ENCODE results near the gene PTPN11.

The PTPN11 gene

DNA sequence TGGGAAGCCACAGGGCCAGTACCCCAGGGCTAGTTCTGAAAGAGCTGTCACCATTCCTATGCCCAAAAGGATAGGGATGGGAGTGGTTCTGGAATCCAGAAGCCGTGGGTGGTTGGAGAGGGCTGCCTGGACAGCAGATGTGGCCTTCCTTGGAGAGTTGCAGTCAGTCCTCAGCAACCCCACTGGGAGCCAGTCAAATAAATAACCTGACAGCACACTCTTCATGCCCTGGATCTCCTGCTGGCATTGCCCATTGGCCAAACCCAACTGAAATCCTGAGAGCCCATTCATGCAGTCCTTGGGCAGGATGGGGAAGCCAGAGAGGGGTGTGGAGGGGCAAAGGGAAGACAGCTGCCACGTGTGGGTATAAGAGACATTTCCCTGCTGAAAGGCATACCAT is 128.2 kb downstream of the PTPN11 start:
- TF ChIP-seq CTCF (IDR thresholded peaks at IDR 0.05; ENCODE audit: low read depth, low read length, missing control alignments): no peak
- no peaks in the 10 kb centered on the region for H3K27me3 ChIP-seq (replicated peaks)
- H3K27ac ChIP-seq: no peak overlapping the region
- no peak overlapping the region for H3K4me3 ChIP-seq (ENCODE audit: low read depth, low read length)
- in situ Hi-C loops (cut with HindIII; ENCODE audit: low pct_ligation_motif_present, low sequenced_read_pairs): no loop called here
- no peak for DNase-seq
- H3K36me3 ChIP-seq (replicated peaks): no peaks in the 10 kb centered on the region

GRCh38 chr12:112549031-112549430 is 130.3 kb downstream of the PTPN11 start:
- in situ Hi-C loops (cut with HindIII; ENCODE audit: low pct_ligation_motif_present, low sequenced_read_pairs): no loop called here

DNA sequence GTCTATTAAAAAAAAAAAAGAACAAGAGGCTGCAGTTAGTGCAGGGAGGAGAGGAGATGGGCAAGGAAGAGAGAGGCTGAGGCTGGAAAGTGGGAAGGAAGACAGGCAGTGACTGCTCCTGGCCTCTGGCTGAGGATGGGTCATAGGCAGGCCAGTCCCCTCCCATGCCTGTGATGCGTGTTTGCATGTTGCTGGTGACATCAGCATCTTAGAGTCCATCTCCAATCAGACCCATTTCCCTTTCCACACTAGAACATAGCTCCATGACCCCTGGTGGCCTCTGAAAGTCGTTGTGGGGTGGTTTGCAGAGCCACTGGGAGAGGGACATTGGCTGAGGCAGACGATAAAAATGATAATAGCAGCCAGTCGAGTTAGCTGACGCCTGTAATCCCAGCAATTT is 132.9 kb downstream of the PTPN11 start:
- Histone ChIP-seq H3K27ac (no peak overlapping the region), H3K4me3 (ENCODE audit: low read depth, low read length) (no peak overlapping the region), H3K27me3 (replicated peaks) (no peaks in the 10 kb centered on the region), H3K36me3 (replicated peaks) (no peaks in the 10 kb centered on the region)
- in situ Hi-C loops (cut with HindIII; ENCODE audit: low pct_ligation_motif_present, low sequenced_read_pairs): no loop called here
- DNase-seq: no peak
- no peak for TF ChIP-seq CTCF (IDR thresholded peaks at IDR 0.05; ENCODE audit: low read depth, low read length, missing control alignments)

More at GRCh38 chr12:112549031-112549430, 130.3 kb downstream of the PTPN11 start:
- Histone ChIP-seq H3K4me3 (ENCODE audit: low read depth, low read length) (no peak overlapping the region), H3K27me3 (replicated peaks) (no peaks in the 10 kb centered on the region), H3K27ac (no peak overlapping the region), H3K36me3 (replicated peaks) (no peaks in the 10 kb centered on the region)
- no peak for DNase-seq
- no peak for TF ChIP-seq CTCF (IDR thresholded peaks at IDR 0.05; ENCODE audit: low read depth, low read length, missing control alignments)

DNA sequence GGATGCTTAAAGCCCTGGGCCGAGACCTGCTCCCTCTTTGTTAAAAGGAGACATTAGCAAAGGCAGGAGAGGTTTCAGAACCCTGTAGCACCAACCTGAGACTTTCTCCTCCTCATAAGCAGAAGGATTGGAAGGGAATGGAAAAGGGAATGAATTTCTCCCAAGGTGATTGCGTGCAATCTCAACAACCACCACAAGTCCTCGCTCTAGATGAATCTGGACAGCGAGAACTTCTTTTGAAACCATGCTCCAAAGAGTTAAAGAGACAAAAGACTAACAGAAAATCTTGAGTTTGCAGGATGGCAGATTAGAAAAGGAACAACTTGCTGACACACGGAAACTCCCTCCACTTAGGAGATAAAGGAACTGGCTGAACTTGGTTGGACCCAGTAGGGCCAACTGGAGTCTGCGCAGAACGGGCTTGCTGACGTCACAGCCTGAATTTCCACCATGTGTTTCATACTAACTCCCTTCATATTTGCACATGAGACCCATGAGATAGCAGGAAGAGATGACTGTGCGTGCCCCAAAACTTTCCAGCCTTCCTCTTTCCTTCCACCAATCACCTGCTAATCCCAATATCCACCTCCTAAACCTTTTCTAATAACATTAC is 137.0 kb downstream of the PTPN11 start:
- TF ChIP-seq CTCF (IDR thresholded peaks at IDR 0.05; ENCODE audit: low read depth, low read length, missing control alignments): no peak
- DNase-seq: no peak
- no peak overlapping the region for H3K4me3 ChIP-seq (ENCODE audit: low read depth, low read length)
- H3K27me3 ChIP-seq (replicated peaks): no peaks in the 10 kb centered on the region
- in situ Hi-C loops (cut with HindIII; ENCODE audit: low pct_ligation_motif_present, low sequenced_read_pairs): no loop called here
- no peak overlapping the region for H3K27ac ChIP-seq
- no peaks in the 10 kb centered on the region for H3K36me3 ChIP-seq (replicated peaks)

GRCh38 chr12:112557951-112558630 is 139.3 kb downstream of the PTPN11 start:
- in situ Hi-C loops (cut with HindIII; ENCODE audit: low pct_ligation_motif_present, low sequenced_read_pairs): no loop called here
- no peaks in the 10 kb centered on the region for H3K27me3 ChIP-seq (replicated peaks)
- no peak overlapping the region for H3K4me3 ChIP-seq (ENCODE audit: low read depth, low read length)
- H3K27ac ChIP-seq: no peak overlapping the region
- no peak for DNase-seq
- H3K36me3 ChIP-seq (replicated peaks): no peaks in the 10 kb centered on the region
- TF ChIP-seq CTCF (IDR thresholded peaks at IDR 0.05; ENCODE audit: low read depth, low read length, missing control alignments): no peak

All from brain microvascular endothelial cell (primary cell).